ENCODE measurements around the gene EIF4E3.

EIF4E3 gene

GRCh38 chr3:71723452-71724170 lies 1.6 kb downstream of the EIF4E3 start:
- DNase-seq: no peak

GRCh38 chr3:71722693-71723092 lies 2.5 kb downstream of the EIF4E3 start:
- DNase-seq: no peak

- no peak for DNase-seq
Measured at GRCh38 chr3:71721651-71722157, 3.5 kb downstream of the EIF4E3 start.

- no peak for DNase-seq
Measured at GRCh38 chr3:71721002-71721401, 4.2 kb downstream of the EIF4E3 start.

- no peak for DNase-seq
Measured at GRCh38 chr3:71718072-71718471, 7.1 kb downstream of the EIF4E3 start.

- no peak for DNase-seq
Measured at GRCh38 chr3:71714595-71714994, 10.6 kb downstream of the EIF4E3 start.

GRCh38 chr3:71713041-71713440 lies 12.2 kb downstream of the EIF4E3 start:
- no peak for DNase-seq

- peak; percentile 64 for DNase-seq
Measured at GRCh38 chr3:71710906-71711494, 14.2 kb downstream of the EIF4E3 start.

GRCh38 chr3:71709908-71710511 lies 15.2 kb downstream of the EIF4E3 start:
- DNase-seq: no peak

- DNase-seq: no peak
Measured at GRCh38 chr3:71708476-71709105, 16.6 kb downstream of the EIF4E3 start.

- peak; percentile 49 for DNase-seq
Measured at GRCh38 chr3:71707595-71707994, 17.6 kb downstream of the EIF4E3 start.

- no peak for DNase-seq
Measured at GRCh38 chr3:71705681-71706080, 19.5 kb downstream of the EIF4E3 start.

- no peak for DNase-seq
Measured at GRCh38 chr3:71704915-71705314, 20.3 kb downstream of the EIF4E3 start.

- no peak for DNase-seq
Measured at GRCh38 chr3:71703797-71704196, 21.4 kb downstream of the EIF4E3 start.

GRCh38 chr3:71702131-71703024 lies 22.8 kb downstream of the EIF4E3 start:
- DNase-seq: no peak

GRCh38 chr3:71701251-71701762 lies 23.9 kb downstream of the EIF4E3 start:
- DNase-seq: no peak

- no peak for DNase-seq
Measured at GRCh38 chr3:71695000-71695482, 30.2 kb downstream of the EIF4E3 start.

- DNase-seq: peak; percentile 92
Measured at GRCh38 chr3:71694358-71694999, 30.7 kb downstream of the EIF4E3 start.

GRCh38 chr3:71693641-71694040 lies 31.6 kb downstream of the EIF4E3 start:
- no peak for DNase-seq

- DNase-seq: no peak
Measured at GRCh38 chr3:71692139-71692538, 33.1 kb downstream of the EIF4E3 start.

GRCh38 chr3:71690341-71690841 lies 34.8 kb downstream of the EIF4E3 start:
- peak; percentile 72 for DNase-seq

All from fibroblast of skin of scalp (primary cell).